Muscle of arm (tissue), 12 donors: Measurements from ENCODE around the gene STUB1. TPM values are rescaled to one million over a fixed set of nuclear protein-coding genes. Genes with fewer than 3 reads are reported as not detected.
A peak's percentile ranks its signal among the peaks of the same experiment; 100 is the strongest.

Source experiments
- DNase-seq: peaks from one replicate; pipeline ENCODE4 v3.0.0-alpha.2; 2013
- polyA plus RNA-seq, 12 donors: library from polyadenylated mRNA; unstranded; fragments of 120-200 nt; gene quantifications; one replicate each; pipeline ENCODE4 v1.2.1, GENCODE V29; 2013; ENCODE audit not compliant: insufficient read length in 12 of 12

Gene STUB1
- polyA plus RNA-seq, 12 donors, result 61.0 to 138 (median 85.7) TPM; not detected in 1

GRCh38 chr16:660459-661183, 19.6 kb upstream of the STUB1 start:
- DNase-seq, result peak; percentile 66

- no peak for DNase-seq
These were observed 18.9 kb upstream of the STUB1 start for GRCh38 chr16:661184-661821.

GRCh38 chr16:662095-662494, 18.1 kb upstream of the STUB1 start:
- DNase-seq, result no peak

- DNase-seq, result no peak
These were observed 17.6 kb upstream of the STUB1 start for GRCh38 chr16:662597-662996.

- no peak for DNase-seq
These were observed 13.6 kb upstream of the STUB1 start for GRCh38 chr16:666572-666971.

GRCh38 chr16:667113-667779, 13.0 kb upstream of the STUB1 start:
- no peak for DNase-seq

- peak; percentile 86 for DNase-seq
These were observed 12.3 kb upstream of the STUB1 start, which contains the start of gene RHOT2 for GRCh38 chr16:667780-668518. RHOT2 (plus strand) TSS chr16:668132; CDS start chr16:668200, 68 bp downstream.

GRCh38 chr16:668519-669171, 11.6 kb upstream of the STUB1 start:
- DNase-seq, result no peak

GRCh38 chr16:669666-670065, 10.5 kb upstream of the STUB1 start:
- DNase-seq, result no peak

GRCh38 chr16:670485-671352, 9.5 kb upstream of the STUB1 start:
- no peak for DNase-seq

- DNase-seq, result no peak
These were observed 8.7 kb upstream of the STUB1 start for GRCh38 chr16:671353-672131.

- DNase-seq, result no peak
These were observed 7.8 kb upstream of the STUB1 start for GRCh38 chr16:672371-672770.

GRCh38 chr16:672851-673250, 7.4 kb upstream of the STUB1 start:
- DNase-seq, result no peak

GRCh38 chr16:673399-673991, 6.7 kb upstream of the STUB1 start:
- DNase-seq, result no peak

- no peak for DNase-seq
These were observed 5.9 kb upstream of the STUB1 start for GRCh38 chr16:674214-674881.

- no peak for DNase-seq
These were observed 5.0 kb upstream of the STUB1 start, which contains the start of gene RHBDL1 for GRCh38 chr16:674968-675883. RHBDL1 (plus strand) TSS chr16:675671; CDS start chr16:675791, 120 bp downstream.

GRCh38 chr16:675884-676564, 4.2 kb upstream of the STUB1 start:
- no peak for DNase-seq
